ENCODE results near the gene EIF3I.

Gene EIF3I

GRCh38 chr1:32186491-32186890, 35.7 kb upstream of the EIF3I start:
- Histone ChIP-seq H3K27me3 (ENCODE audit: control insufficient read depth, insufficient read depth, low read length) (no peaks in the 10 kb centered on the region), H3K4me1 (ENCODE audit: control insufficient read depth, insufficient read depth, low read length) (peaks cover 7% of the 10 kb centered on the region), H3K36me3 (ENCODE audit: control insufficient read depth, insufficient read depth, low read length) (peaks cover 18% of the 10 kb centered on the region), H3K4me3 (ENCODE audit: low read length) (no peak overlapping the region), H3K9ac (ENCODE audit: low read length) (no peak overlapping the region), H3K9me3 (ENCODE audit: control insufficient read depth, low read length) (no peaks in the 10 kb centered on the region)

- H3K4me3 ChIP-seq (ENCODE audit: low read length): no peak overlapping the region
- no peaks in the 10 kb centered on the region for H3K4me1 ChIP-seq (ENCODE audit: control insufficient read depth, insufficient read depth, low read length)
- peaks cover 29% of the 10 kb centered on the region for H3K36me3 ChIP-seq (ENCODE audit: control insufficient read depth, insufficient read depth, low read length)
- no peaks in the 10 kb centered on the region for H3K9me3 ChIP-seq (ENCODE audit: control insufficient read depth, low read length)
- H3K27me3 ChIP-seq (ENCODE audit: control insufficient read depth, insufficient read depth, low read length): no peaks in the 10 kb centered on the region
- H3K9ac ChIP-seq (ENCODE audit: low read length): no peak overlapping the region
Observed at GRCh38 chr1:32187850-32188249, 34.4 kb upstream of the EIF3I start.

GRCh38 chr1:32192220-32192948, 29.8 kb upstream of the EIF3I start:
- Histone ChIP-seq H3K27me3 (ENCODE audit: control insufficient read depth, insufficient read depth, low read length) (no peaks in the 10 kb centered on the region), H3K4me1 (ENCODE audit: control insufficient read depth, insufficient read depth, low read length) (no peaks in the 10 kb centered on the region), H3K9ac (ENCODE audit: low read length) (no peak overlapping the region), H3K36me3 (ENCODE audit: control insufficient read depth, insufficient read depth, low read length) (peaks cover 44% of the 10 kb centered on the region), H3K4me3 (ENCODE audit: low read length) (no peak overlapping the region), H3K9me3 (ENCODE audit: control insufficient read depth, low read length) (no peaks in the 10 kb centered on the region)

GRCh38 chr1:32194984-32195383, 27.2 kb upstream of the EIF3I start:
- no peak overlapping the region for H3K9ac ChIP-seq (ENCODE audit: low read length)
- H3K4me3 ChIP-seq (ENCODE audit: low read length): no peak overlapping the region
- no peaks in the 10 kb centered on the region for H3K9me3 ChIP-seq (ENCODE audit: control insufficient read depth, low read length)
- peaks cover 7% of the 10 kb centered on the region for H3K4me1 ChIP-seq (ENCODE audit: control insufficient read depth, insufficient read depth, low read length)
- H3K36me3 ChIP-seq (ENCODE audit: control insufficient read depth, insufficient read depth, low read length): peaks cover 43% of the 10 kb centered on the region
- no peaks in the 10 kb centered on the region for H3K27me3 ChIP-seq (ENCODE audit: control insufficient read depth, insufficient read depth, low read length)

GRCh38 chr1:32195531-32195930, 26.7 kb upstream of the EIF3I start:
- Histone ChIP-seq H3K4me1 (ENCODE audit: control insufficient read depth, insufficient read depth, low read length) (peaks cover 12% of the 10 kb centered on the region), H3K27me3 (ENCODE audit: control insufficient read depth, insufficient read depth, low read length) (no peaks in the 10 kb centered on the region), H3K4me3 (ENCODE audit: low read length) (no peak overlapping the region), H3K36me3 (ENCODE audit: control insufficient read depth, insufficient read depth, low read length) (peaks cover 39% of the 10 kb centered on the region), H3K9ac (ENCODE audit: low read length) (no peak overlapping the region), H3K9me3 (ENCODE audit: control insufficient read depth, low read length) (no peaks in the 10 kb centered on the region)

- no peaks in the 10 kb centered on the region for H3K27me3 ChIP-seq (ENCODE audit: control insufficient read depth, insufficient read depth, low read length)
- H3K4me3 ChIP-seq (ENCODE audit: low read length): no peak overlapping the region
- H3K36me3 ChIP-seq (ENCODE audit: control insufficient read depth, insufficient read depth, low read length): peaks cover 36% of the 10 kb centered on the region
- H3K4me1 ChIP-seq (ENCODE audit: control insufficient read depth, insufficient read depth, low read length): peaks cover 14% of the 10 kb centered on the region
- no peak overlapping the region for H3K9ac ChIP-seq (ENCODE audit: low read length)
- no peaks in the 10 kb centered on the region for H3K9me3 ChIP-seq (ENCODE audit: control insufficient read depth, low read length)
Observed at GRCh38 chr1:32195972-32196823, 26.0 kb upstream of the EIF3I start.

GRCh38 chr1:32197074-32197473, 25.1 kb upstream of the EIF3I start:
- H3K9me3 ChIP-seq (ENCODE audit: control insufficient read depth, low read length): no peaks in the 10 kb centered on the region
- H3K4me1 ChIP-seq (ENCODE audit: control insufficient read depth, insufficient read depth, low read length): peaks cover 23% of the 10 kb centered on the region
- no peaks in the 10 kb centered on the region for H3K27me3 ChIP-seq (ENCODE audit: control insufficient read depth, insufficient read depth, low read length)
- H3K9ac ChIP-seq (ENCODE audit: low read length): no peak overlapping the region
- H3K4me3 ChIP-seq (ENCODE audit: low read length): no peak overlapping the region
- peaks cover 28% of the 10 kb centered on the region for H3K36me3 ChIP-seq (ENCODE audit: control insufficient read depth, insufficient read depth, low read length)

GRCh38 chr1:32197837-32198236, 24.4 kb upstream of the EIF3I start:
- no peak overlapping the region for H3K9ac ChIP-seq (ENCODE audit: low read length)
- peaks cover 23% of the 10 kb centered on the region for H3K4me1 ChIP-seq (ENCODE audit: control insufficient read depth, insufficient read depth, low read length)
- H3K4me3 ChIP-seq (ENCODE audit: low read length): no peak overlapping the region
- H3K9me3 ChIP-seq (ENCODE audit: control insufficient read depth, low read length): no peaks in the 10 kb centered on the region
- no peaks in the 10 kb centered on the region for H3K27me3 ChIP-seq (ENCODE audit: control insufficient read depth, insufficient read depth, low read length)
- peaks cover 22% of the 10 kb centered on the region for H3K36me3 ChIP-seq (ENCODE audit: control insufficient read depth, insufficient read depth, low read length)

- Histone ChIP-seq H3K36me3 (ENCODE audit: control insufficient read depth, insufficient read depth, low read length) (peaks cover 17% of the 10 kb centered on the region), H3K27me3 (ENCODE audit: control insufficient read depth, insufficient read depth, low read length) (no peaks in the 10 kb centered on the region), H3K9me3 (ENCODE audit: control insufficient read depth, low read length) (no peaks in the 10 kb centered on the region), H3K9ac (ENCODE audit: low read length) (no peak overlapping the region), H3K4me3 (ENCODE audit: low read length) (no peak overlapping the region), H3K4me1 (ENCODE audit: control insufficient read depth, insufficient read depth, low read length) (peaks cover 23% of the 10 kb centered on the region)
Observed at GRCh38 chr1:32198237-32199042, 23.8 kb upstream of the EIF3I start.

GRCh38 chr1:32199043-32199716, 23.0 kb upstream of the EIF3I start:
- Histone ChIP-seq H3K9ac (ENCODE audit: low read length) (no peak overlapping the region), H3K27me3 (ENCODE audit: control insufficient read depth, insufficient read depth, low read length) (no peaks in the 10 kb centered on the region), H3K36me3 (ENCODE audit: control insufficient read depth, insufficient read depth, low read length) (peaks cover 13% of the 10 kb centered on the region), H3K4me3 (ENCODE audit: low read length) (no peak overlapping the region), H3K4me1 (ENCODE audit: control insufficient read depth, insufficient read depth, low read length) (peaks cover 23% of the 10 kb centered on the region), H3K9me3 (ENCODE audit: control insufficient read depth, low read length) (no peaks in the 10 kb centered on the region)

GRCh38 chr1:32199717-32200072, 22.5 kb upstream of the EIF3I start:
- Histone ChIP-seq H3K36me3 (ENCODE audit: control insufficient read depth, insufficient read depth, low read length) (peaks cover 10% of the 10 kb centered on the region), H3K4me1 (ENCODE audit: control insufficient read depth, insufficient read depth, low read length) (peaks cover 23% of the 10 kb centered on the region), H3K27me3 (ENCODE audit: control insufficient read depth, insufficient read depth, low read length) (no peaks in the 10 kb centered on the region), H3K9me3 (ENCODE audit: control insufficient read depth, low read length) (no peaks in the 10 kb centered on the region), H3K4me3 (ENCODE audit: low read length) (no peak overlapping the region), H3K9ac (ENCODE audit: low read length) (peak overlapping the region; percentile 69)

All from mucosa of stomach (tissue), 1 donor.